ENCODE measurements around the gene FBXO48. TPM values are rescaled to one million over a fixed set of nuclear protein-coding genes. Genes with fewer than 3 reads are reported as not detected.
"Not testable (repeated sequence)": the region's sequence is repeated elsewhere in the genome, so short reads cannot be mapped to it uniquely, and the experiment has no call there.

Gene FBXO48
- polyA plus RNA-seq, 2 donors, result 0.44 to 0.61 TPM

DNA sequence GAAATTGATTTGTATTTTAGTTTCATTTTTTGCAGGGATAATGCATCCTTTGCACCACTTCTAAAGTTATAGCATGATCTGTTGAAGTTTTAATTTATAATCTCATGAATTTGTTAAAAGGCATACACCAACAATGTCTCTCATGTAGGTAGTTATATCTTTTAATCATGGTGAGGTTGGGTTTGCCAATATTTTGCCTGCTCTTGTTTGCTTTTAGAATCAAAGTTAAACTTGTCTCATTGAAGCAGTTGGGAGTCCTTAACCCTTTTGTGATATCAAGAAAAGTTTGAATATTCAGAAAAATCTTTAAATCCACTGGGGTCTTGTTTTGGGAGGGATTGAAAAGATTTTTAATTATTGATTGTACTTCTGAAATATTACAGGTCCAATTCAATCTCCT, 32.0 kb upstream of the FBXO48 start:
- no peaks in the 10 kb centered on the region for H3K9me3 ChIP-seq (ENCODE audit: control insufficient read depth in 2 of 2, insufficient read depth in 1 of 2, low read depth in 1 of 2, low read length in 1 of 2)
- no peak overlapping the region for H3K27ac ChIP-seq (ENCODE audit: low read depth in 2 of 2, low read length in 1 of 2)
- no peaks in the 10 kb centered on the region for H3K36me3 ChIP-seq (ENCODE audit: control insufficient read depth in 2 of 2, insufficient read depth in 2 of 2, low read length in 1 of 2)

DNA sequence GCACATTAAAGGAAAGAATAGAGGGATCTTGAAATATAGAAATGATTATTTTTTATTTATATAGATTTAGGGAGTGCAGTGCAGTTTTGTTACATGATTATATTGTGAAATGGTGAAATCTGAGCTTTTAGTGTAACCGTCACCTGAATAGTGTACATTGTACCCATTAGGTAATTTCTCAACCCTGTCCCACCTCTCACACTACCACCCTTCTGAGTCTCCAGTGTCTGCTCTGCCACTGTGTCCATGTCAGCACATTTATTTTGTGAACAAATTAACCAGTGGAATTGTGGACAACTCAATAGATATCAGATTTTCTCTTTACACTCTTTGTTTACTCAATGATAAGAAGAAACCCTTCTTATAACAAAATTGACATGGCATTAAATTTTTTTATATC, 24.5 kb upstream of the FBXO48 start:
- H3K4me3 ChIP-seq (ENCODE audit: low read depth in 1 of 2, low read length in 2 of 2), result no peak overlapping the region
- 85 to 100% methylated on average over 1 of the region's 1 CpG for WGBS, 2 donors
- no peaks in the 10 kb centered on the region for H3K27me3 ChIP-seq (ENCODE audit: control insufficient read depth in 1 of 2, insufficient read depth in 2 of 2, low read length in 2 of 2)
- H3K36me3 ChIP-seq (ENCODE audit: control insufficient read depth in 2 of 2, insufficient read depth in 2 of 2, low read length in 1 of 2), result no peaks in the 10 kb centered on the region
- H3K4me1 ChIP-seq (ENCODE audit: control insufficient read depth in 2 of 2, insufficient read depth in 2 of 2, low read length in 1 of 2), result no peaks in the 10 kb centered on the region
- H3K27ac ChIP-seq (ENCODE audit: low read depth in 2 of 2, low read length in 1 of 2), result no peak overlapping the region
- H3K9me3 ChIP-seq (ENCODE audit: control insufficient read depth in 2 of 2, insufficient read depth in 1 of 2, low read depth in 1 of 2, low read length in 1 of 2), result no peaks in the 10 kb centered on the region

More for the DNA sequence above, 32.0 kb upstream of the FBXO48 start:
- Histone ChIP-seq H3K4me3 (ENCODE audit: low read depth in 1 of 2, low read length in 2 of 2) (no peak overlapping the region), H3K27me3 (ENCODE audit: control insufficient read depth in 1 of 2, insufficient read depth in 2 of 2, low read length in 2 of 2) (no peaks in the 10 kb centered on the region), H3K4me1 (ENCODE audit: control insufficient read depth in 2 of 2, insufficient read depth in 2 of 2, low read length in 1 of 2) (no peaks in the 10 kb centered on the region)

DNA sequence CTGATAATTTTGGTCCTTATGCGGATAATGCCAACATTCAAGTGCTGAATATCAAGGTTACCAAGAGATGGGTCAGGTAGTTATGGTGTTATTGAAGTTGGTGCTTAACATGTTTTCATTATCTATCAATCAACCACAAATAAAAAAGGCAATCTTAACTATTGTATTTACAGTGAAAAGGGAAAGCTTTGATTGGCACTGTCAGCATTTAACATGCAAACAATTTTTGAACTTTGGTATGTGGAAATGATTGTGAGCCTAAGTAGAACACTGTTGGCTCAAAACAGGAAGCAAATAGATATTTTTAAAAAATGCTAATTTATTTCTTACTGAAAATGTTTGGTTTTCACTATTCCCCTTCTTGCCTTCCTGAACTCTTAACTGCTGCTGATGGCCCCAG, 22.2 kb upstream of the FBXO48 start:
- 95 to 98% methylated on average over 1 of the region's 1 CpG for WGBS, 2 donors

DNA sequence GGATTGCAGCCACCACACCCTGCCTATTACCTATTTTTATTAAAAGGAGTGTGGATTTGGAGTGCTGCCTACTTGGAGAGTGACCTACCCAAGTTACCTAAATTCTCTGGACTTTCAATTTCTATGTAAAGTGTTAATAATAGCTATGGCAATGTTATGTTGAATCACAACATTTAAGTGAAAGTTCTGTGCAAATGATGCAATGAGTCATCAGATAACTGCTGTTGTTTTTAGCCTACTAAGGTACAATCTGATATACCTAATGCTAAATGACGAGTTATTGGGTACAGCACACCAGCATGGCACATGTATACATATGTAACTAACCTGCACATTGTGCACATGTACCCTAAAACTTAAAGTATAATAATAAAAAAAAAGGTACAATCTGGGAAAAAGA, 21.5 kb upstream of the FBXO48 start:
- not testable (repeated sequence) for H3K4me1 ChIP-seq (ENCODE audit: control insufficient read depth in 2 of 2, insufficient read depth in 2 of 2, low read length in 1 of 2); H3K4me3 ChIP-seq (ENCODE audit: low read depth in 1 of 2, low read length in 2 of 2); H3K27ac ChIP-seq (ENCODE audit: low read depth in 2 of 2, low read length in 1 of 2); H3K27me3 ChIP-seq (ENCODE audit: control insufficient read depth in 1 of 2, insufficient read depth in 2 of 2, low read length in 2 of 2); H3K36me3 ChIP-seq (ENCODE audit: control insufficient read depth in 2 of 2, insufficient read depth in 2 of 2, low read length in 1 of 2); H3K9me3 ChIP-seq (ENCODE audit: control insufficient read depth in 2 of 2, insufficient read depth in 1 of 2, low read depth in 1 of 2, low read length in 1 of 2)
- 73 to 78% methylated on average over 1 of the region's 1 CpG for whole genome bisulfite sequencing, 2 donors

More for the DNA sequence above, 22.2 kb upstream of the FBXO48 start:
- H3K27ac ChIP-seq (ENCODE audit: low read depth in 2 of 2, low read length in 1 of 2), result no peak overlapping the region
- H3K36me3 ChIP-seq (ENCODE audit: control insufficient read depth in 2 of 2, insufficient read depth in 2 of 2, low read length in 1 of 2), result no peaks in the 10 kb centered on the region
- no peaks in the 10 kb centered on the region for H3K27me3 ChIP-seq (ENCODE audit: control insufficient read depth in 1 of 2, insufficient read depth in 2 of 2, low read length in 2 of 2)
- H3K4me1 ChIP-seq (ENCODE audit: control insufficient read depth in 2 of 2, insufficient read depth in 2 of 2, low read length in 1 of 2), result no peaks in the 10 kb centered on the region
- H3K4me3 ChIP-seq (ENCODE audit: low read depth in 1 of 2, low read length in 2 of 2), result no peak overlapping the region
- H3K9me3 ChIP-seq (ENCODE audit: control insufficient read depth in 2 of 2, insufficient read depth in 1 of 2, low read depth in 1 of 2, low read length in 1 of 2), result no peaks in the 10 kb centered on the region

DNA sequence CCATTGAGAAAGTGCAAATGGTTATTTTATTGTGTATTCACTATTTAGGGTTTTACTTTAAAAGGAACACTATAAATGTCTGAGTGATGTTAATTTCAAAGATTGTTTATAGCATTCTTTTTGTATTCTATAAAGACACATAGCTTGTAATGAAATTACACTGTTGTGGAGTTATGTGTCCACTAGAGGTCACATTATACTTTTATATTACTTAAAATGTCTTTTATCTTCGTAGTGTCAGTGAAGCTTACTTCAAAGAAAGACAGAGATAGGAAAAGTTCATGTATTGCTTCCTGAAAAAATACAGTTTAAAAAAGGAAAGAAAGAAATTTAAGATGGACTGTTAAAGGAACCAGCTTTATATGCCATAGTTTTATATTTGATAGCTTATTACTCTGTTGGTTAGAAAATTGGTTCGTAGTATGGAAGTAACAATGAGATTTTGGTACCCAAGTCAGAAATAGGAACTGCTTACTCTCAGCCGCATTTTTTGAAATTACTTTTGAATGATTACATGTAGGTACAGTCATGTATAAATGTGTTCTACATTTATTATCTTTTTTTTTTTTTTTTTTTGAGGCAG, 20.8 kb upstream of the FBXO48 start:
- H3K27ac ChIP-seq (ENCODE audit: low read depth in 2 of 2, low read length in 1 of 2), result no peak overlapping the region
- H3K27me3 ChIP-seq (ENCODE audit: control insufficient read depth in 1 of 2, insufficient read depth in 2 of 2, low read length in 2 of 2), result no peaks in the 10 kb centered on the region
- H3K9me3 ChIP-seq (ENCODE audit: control insufficient read depth in 2 of 2, insufficient read depth in 1 of 2, low read depth in 1 of 2, low read length in 1 of 2), result no peaks in the 10 kb centered on the region
- H3K4me1 ChIP-seq (ENCODE audit: control insufficient read depth in 2 of 2, insufficient read depth in 2 of 2, low read length in 1 of 2), result no peaks in the 10 kb centered on the region
- WGBS, 2 donors, result 52 to 54% methylated on average over 3 of the region's 3 CpGs
- no peak overlapping the region for H3K4me3 ChIP-seq (ENCODE audit: low read depth in 1 of 2, low read length in 2 of 2)
- H3K36me3 ChIP-seq (ENCODE audit: control insufficient read depth in 2 of 2, insufficient read depth in 2 of 2, low read length in 1 of 2), result no peaks in the 10 kb centered on the region

DNA sequence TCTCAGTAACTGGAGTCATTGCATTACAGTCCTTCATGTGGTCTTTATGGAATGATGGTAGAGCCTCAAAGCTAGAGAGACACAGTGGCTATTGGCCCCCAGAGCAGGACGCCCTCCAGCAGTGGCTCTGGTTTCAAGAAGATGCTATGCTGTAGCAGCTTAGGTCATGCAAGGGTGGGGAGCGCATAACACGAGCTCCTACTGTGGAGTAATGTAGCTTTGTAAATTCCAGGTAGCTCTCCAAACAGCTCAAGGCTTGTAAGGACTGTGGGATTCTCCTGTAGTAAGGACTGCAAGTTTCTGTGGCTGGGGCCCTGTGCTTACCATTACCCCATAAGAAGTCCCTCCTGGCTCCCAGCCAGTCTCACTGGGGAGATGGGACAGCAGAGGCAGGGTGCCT, 15.9 kb upstream of the FBXO48 start:
- H3K36me3 ChIP-seq (ENCODE audit: control insufficient read depth in 2 of 2, insufficient read depth in 2 of 2, low read length in 1 of 2), result no peaks in the 10 kb centered on the region
- no peaks in the 10 kb centered on the region for H3K9me3 ChIP-seq (ENCODE audit: control insufficient read depth in 2 of 2, insufficient read depth in 1 of 2, low read depth in 1 of 2, low read length in 1 of 2)
- no peak overlapping the region for H3K4me3 ChIP-seq (ENCODE audit: low read depth in 1 of 2, low read length in 2 of 2)
- no peaks in the 10 kb centered on the region for H3K27me3 ChIP-seq (ENCODE audit: control insufficient read depth in 1 of 2, insufficient read depth in 2 of 2, low read length in 2 of 2)
- WGBS, 2 donors, result 94% methylated on average over 3 of the region's 3 CpGs
- peaks cover 0 to 7% of the 10 kb centered on the region in 2 donors for H3K4me1 ChIP-seq (ENCODE audit: control insufficient read depth in 2 of 2, insufficient read depth in 2 of 2, low read length in 1 of 2)
- no peak overlapping the region for H3K27ac ChIP-seq (ENCODE audit: low read depth in 2 of 2, low read length in 1 of 2)

DNA sequence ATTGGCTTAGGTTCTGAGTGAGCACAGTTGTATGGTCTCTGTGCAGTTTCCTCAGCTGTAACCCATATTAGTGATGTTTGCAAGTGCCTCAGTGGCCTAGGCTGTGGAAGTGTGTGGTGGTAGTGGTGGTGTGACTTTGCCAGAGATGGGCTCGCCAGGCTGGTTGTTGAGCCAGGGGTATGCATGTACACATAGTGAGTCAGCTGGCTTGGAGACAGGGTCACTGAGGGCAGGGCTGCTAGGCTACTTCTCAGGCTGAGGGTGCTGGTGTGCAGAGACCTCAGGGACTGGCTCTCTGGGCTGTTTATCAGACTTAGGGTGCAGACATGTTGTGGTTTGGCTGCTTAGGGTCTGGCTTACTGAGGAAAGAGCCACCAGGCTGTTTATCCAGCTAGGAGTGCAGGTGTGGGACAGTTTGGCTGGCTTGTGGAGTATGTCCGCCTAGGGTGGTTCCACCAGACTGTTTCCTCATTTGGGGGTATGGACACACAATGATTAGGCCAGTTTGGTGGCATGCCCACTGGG, 15.3 kb upstream of the FBXO48 start:
- Histone ChIP-seq H3K9me3 (ENCODE audit: control insufficient read depth in 2 of 2, insufficient read depth in 1 of 2, low read depth in 1 of 2, low read length in 1 of 2) (no peaks in the 10 kb centered on the region), H3K27me3 (ENCODE audit: control insufficient read depth in 1 of 2, insufficient read depth in 2 of 2, low read length in 2 of 2) (no peaks in the 10 kb centered on the region), H3K4me3 (ENCODE audit: low read depth in 1 of 2, low read length in 2 of 2) (no peak overlapping the region), H3K4me1 (ENCODE audit: control insufficient read depth in 2 of 2, insufficient read depth in 2 of 2, low read length in 1 of 2) (peaks cover 0 to 7% of the 10 kb centered on the region in 2 donors), H3K36me3 (ENCODE audit: control insufficient read depth in 2 of 2, insufficient read depth in 2 of 2, low read length in 1 of 2) (no peaks in the 10 kb centered on the region), H3K27ac (ENCODE audit: low read depth in 2 of 2, low read length in 1 of 2) (no peak overlapping the region)
- WGBS, 2 donors, result 83 to 86% methylated on average over 2 of the region's 2 CpGs

DNA sequence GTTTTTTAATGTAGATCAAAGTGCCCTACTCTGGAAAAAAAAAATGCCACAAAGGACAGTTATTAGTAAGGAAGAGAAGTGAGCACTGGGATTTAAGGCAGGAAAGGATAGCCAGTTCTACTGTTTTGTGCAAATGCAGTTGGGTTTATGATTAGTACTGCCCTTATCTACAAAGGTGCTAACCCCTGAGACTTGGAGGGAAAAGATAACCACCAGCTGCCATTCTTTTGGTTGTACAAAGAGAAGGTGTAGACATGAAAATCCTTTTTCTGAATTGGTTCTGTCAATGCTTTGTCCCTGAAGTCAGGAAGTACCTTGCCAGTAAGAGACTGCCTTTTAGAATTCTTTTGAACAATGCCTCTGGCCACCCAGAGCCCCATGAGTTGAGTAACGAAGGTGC, 11.6 kb upstream of the FBXO48 start:
- H3K9me3 ChIP-seq (ENCODE audit: control insufficient read depth in 2 of 2, insufficient read depth in 1 of 2, low read depth in 1 of 2, low read length in 1 of 2), result no peaks in the 10 kb centered on the region

DNA sequence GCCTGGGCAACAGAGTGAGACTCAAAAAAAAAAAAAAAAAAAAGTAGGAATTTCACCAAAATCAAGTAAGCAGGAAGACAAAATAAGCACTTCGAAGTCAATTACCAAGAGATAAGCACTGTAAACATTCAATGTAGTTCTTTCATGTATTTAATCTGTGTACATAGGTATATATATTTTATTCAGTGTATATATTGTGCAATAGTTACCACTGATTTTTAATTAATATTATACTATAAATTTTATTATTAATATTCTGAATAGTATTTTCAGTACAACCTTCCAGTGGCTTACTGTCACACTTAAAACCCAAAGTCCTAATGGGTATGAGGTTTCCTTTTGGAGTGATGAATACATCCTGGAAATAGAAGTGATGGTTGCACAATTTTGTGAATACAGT, 9.4 kb upstream of the FBXO48 start:
- 75 to 88% methylated on average over 1 of the region's 1 CpG for WGBS, 2 donors
- Histone ChIP-seq H3K4me1 (ENCODE audit: control insufficient read depth in 2 of 2, insufficient read depth in 2 of 2, low read length in 1 of 2) (no peaks in the 10 kb centered on the region), H3K27ac (ENCODE audit: low read depth in 2 of 2, low read length in 1 of 2) (no peak overlapping the region), H3K4me3 (ENCODE audit: low read depth in 1 of 2, low read length in 2 of 2) (no peak overlapping the region), H3K27me3 (ENCODE audit: control insufficient read depth in 1 of 2, insufficient read depth in 2 of 2, low read length in 2 of 2) (no peaks in the 10 kb centered on the region), H3K36me3 (ENCODE audit: control insufficient read depth in 2 of 2, insufficient read depth in 2 of 2, low read length in 1 of 2) (no peaks in the 10 kb centered on the region), H3K9me3 (ENCODE audit: control insufficient read depth in 2 of 2, insufficient read depth in 1 of 2, low read depth in 1 of 2, low read length in 1 of 2) (no peaks in the 10 kb centered on the region)

More for the DNA sequence above, 11.6 kb upstream of the FBXO48 start:
- H3K27me3 ChIP-seq (ENCODE audit: control insufficient read depth in 1 of 2, insufficient read depth in 2 of 2, low read length in 2 of 2), result no peaks in the 10 kb centered on the region
- no peaks in the 10 kb centered on the region for H3K36me3 ChIP-seq (ENCODE audit: control insufficient read depth in 2 of 2, insufficient read depth in 2 of 2, low read length in 1 of 2)
- 77 to 91% methylated on average over 1 of the region's 1 CpG for WGBS, 2 donors
- no peak overlapping the region for H3K27ac ChIP-seq (ENCODE audit: low read depth in 2 of 2, low read length in 1 of 2)
- H3K4me1 ChIP-seq (ENCODE audit: control insufficient read depth in 2 of 2, insufficient read depth in 2 of 2, low read length in 1 of 2), result peaks cover 0 to 7% of the 10 kb centered on the region in 2 donors
- H3K4me3 ChIP-seq (ENCODE audit: low read depth in 1 of 2, low read length in 2 of 2), result no peak overlapping the region

DNA sequence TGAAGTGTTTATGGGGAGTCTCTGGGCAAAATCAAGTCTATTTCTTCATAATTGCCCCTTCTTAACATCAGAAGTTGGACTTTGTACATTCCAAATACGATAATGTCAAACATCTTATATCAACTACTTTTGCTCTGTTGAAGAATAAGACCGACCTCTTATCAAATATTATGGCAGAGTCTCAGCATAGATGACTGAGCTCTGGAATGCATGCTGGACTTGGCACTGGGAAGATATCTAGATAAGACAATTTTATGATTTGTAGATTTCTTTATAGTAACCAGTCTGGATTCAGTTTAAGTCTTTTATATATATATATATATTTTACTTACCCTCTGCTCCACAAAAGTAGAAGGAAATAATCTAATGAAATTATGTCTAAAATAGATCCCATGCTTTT, 8.5 kb upstream of the FBXO48 start:
- H3K27ac ChIP-seq (ENCODE audit: low read depth in 2 of 2, low read length in 1 of 2), result no peak overlapping the region
- no peak overlapping the region for H3K4me3 ChIP-seq (ENCODE audit: low read depth in 1 of 2, low read length in 2 of 2)
- H3K4me1 ChIP-seq (ENCODE audit: control insufficient read depth in 2 of 2, insufficient read depth in 2 of 2, low read length in 1 of 2), result no peaks in the 10 kb centered on the region
- no peaks in the 10 kb centered on the region for H3K9me3 ChIP-seq (ENCODE audit: control insufficient read depth in 2 of 2, insufficient read depth in 1 of 2, low read depth in 1 of 2, low read length in 1 of 2)
- 60 to 88% methylated on average over 2 of the region's 2 CpGs for WGBS, 2 donors
- no peaks in the 10 kb centered on the region for H3K27me3 ChIP-seq (ENCODE audit: control insufficient read depth in 1 of 2, insufficient read depth in 2 of 2, low read length in 2 of 2)
- H3K36me3 ChIP-seq (ENCODE audit: control insufficient read depth in 2 of 2, insufficient read depth in 2 of 2, low read length in 1 of 2), result no peaks in the 10 kb centered on the region

Measured in esophagus (tissue), 2 donors.